ENCODE results near the gene AHCY.

DNA sequence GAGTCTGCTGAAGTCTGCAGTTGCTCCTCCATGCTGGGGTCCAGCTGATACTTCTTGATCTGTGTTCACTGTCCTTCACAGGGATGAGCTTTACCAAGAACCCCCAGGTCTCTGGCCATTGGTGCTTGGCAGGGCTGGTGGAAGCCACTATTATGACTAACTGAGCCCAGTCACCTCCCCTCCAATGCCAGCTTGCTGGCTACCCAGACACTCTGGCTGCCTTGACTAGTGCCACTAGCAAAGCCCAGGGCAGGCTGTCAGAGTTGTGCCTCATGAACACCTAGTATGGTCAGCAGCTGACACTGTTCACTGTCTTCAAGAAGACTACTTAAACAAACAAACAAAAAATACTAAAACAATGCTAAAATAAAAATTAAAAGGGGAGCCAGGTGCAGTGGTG, 53.1 kb downstream of the AHCY start:
- TF ChIP-seq YY1 (IDR thresholded peaks at IDR 0.05; ENCODE audit: insufficient read depth, insufficient read length) (no peak), ZNF274 (IDR thresholded peaks at IDR 0.05; ENCODE audit: low read depth, low read length) (no peak)

All from NT2/D1 (cell line).